ENCODE data around the gene SERINC2.

The SERINC2 gene

DNA sequence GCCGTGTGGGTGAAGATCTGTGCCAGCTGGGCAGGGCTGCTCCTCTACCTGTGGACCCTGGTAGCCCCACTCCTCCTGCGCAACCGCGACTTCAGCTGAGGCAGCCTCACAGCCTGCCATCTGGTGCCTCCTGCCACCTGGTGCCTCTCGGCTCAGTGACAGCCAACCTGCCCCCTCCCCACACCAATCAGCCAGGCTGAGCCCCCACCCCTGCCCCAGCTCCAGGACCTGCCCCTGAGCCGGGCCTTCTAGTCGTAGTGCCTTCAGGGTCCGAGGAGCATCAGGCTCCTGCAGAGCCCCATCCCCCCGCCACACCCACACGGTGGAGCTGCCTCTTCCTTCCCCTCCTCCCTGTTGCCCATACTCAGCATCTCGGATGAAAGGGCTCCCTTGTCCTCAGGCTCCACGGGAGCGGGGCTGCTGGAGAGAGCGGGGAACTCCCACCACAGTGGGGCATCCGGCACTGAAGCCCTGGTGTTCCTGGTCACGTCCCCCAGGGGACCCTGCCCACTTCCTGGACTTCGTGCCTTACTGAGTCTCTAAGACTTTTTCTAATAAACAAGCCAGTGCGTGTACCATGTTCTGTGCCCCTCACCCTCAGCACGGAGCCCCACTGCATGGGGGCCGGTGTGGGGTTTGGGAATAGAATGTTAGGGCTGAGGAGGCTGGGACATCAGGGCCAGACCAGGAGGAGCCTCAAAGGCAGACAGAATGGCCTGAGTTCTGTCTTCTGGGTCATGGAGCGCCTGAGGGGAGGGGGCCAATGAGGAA is 21.3 kb downstream of the SERINC2 start:
- DNase-seq (ENCODE audit: low read depth), result no peak

DNA sequence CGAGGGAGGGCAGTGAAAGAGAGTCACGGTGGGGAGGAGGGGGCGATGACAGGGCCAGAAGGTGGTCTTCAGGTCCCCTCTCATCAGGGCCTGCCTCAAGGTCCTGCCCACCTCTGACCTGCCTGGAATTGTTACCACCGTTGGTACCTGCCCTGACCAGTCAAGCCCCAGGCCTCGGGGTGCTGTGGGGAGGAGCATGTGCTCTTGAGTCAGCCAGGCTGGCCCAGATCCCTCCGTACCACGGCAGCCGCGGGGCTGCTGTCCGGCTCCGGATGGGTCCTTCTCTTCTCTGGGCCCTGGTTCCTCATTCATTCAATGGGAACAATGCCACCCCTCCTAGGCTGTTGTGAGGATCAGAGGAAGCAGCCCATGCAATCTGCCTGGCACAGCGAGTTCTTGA is 22.0 kb downstream of the SERINC2 start:
- DNase-seq (ENCODE audit: low read depth), result no peak

DNA sequence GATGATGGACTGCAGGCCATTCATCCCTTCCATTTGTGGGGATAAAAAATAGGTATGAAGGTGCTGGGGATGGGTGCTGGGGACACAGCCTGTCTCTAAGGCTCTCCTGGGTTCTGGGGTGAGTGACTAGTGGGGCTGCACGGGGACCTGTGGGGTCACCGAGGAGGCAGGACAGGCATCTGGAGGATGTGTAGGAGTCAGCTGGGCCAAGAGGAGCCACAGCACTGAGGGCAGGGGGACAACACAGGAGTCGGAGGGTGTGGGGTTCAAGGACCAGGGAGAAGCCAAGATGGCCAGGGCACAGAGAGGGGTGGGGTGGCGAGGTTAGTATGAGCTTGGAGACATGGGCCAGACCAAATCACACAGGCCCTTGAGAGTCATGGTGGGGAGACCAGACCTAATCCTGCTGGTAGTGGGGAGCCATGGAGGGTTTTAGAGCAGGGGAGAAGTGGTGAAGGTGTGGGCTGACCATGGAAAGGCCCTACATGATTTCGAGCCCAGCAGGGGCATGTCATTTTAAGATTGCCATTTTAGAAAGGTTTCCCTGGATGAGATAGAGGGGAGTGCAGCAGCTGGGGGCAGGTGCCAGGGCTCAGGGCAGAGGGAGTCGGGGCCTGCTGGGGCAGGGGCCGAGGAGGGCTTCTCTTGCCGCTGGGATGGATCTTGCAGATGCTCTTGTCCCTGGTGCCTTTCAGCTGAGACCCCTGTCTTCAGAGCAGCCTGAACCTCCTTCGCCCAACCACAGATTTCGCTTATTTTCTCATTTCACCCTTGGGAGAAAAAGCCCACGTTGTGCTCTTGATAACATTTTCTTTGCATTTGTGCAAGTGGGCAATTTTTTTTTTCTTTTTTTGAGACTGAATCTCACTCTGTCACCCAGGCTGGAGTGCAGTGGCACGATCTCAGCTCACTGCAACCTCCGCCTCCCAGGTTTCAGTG is 22.7 kb downstream of the SERINC2 start:
- DNase-seq (ENCODE audit: low read depth), result no peak

DNA sequence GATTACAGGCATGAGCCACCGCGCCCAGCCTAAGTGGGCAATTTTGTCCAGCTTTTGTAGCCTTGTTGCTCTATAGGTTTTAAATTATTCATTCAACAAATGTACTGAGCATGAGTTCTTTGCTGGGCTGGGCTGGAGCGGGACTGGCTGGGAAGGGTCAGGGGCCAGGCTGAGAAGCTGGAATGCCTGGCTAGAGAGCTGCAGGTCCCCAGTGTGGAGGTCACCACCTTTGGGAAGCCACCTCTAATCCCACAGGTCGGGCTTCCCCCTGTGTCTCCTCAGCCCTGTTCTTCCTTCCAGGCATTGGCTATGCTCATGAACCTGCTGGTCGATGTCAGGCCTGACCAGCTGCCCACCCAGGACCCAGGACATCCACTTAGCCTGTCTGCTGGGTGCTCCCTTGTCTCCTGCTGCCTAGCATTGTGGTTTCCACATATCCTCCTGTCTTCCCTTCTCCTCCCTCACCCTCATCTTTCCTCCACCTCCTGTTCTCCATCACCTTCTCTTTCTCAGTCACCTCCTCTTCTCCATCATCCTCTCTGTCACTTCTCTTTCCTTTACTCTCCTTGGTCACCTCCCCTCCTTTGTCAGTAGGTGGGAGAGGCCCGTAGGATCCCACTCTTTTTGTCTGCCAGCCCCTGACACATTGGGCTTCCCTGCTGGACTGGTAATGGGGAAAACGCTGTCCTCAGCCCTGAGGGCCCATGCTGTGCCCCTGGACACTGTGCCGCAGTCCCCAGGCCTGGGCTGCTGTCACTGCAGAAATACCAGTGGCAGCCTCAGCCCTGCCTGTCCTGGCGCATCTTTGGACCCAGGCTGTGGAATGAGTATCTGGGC is 23.8 kb downstream of the SERINC2 start:
- no peak for DNase-seq (ENCODE audit: low read depth)

DNA sequence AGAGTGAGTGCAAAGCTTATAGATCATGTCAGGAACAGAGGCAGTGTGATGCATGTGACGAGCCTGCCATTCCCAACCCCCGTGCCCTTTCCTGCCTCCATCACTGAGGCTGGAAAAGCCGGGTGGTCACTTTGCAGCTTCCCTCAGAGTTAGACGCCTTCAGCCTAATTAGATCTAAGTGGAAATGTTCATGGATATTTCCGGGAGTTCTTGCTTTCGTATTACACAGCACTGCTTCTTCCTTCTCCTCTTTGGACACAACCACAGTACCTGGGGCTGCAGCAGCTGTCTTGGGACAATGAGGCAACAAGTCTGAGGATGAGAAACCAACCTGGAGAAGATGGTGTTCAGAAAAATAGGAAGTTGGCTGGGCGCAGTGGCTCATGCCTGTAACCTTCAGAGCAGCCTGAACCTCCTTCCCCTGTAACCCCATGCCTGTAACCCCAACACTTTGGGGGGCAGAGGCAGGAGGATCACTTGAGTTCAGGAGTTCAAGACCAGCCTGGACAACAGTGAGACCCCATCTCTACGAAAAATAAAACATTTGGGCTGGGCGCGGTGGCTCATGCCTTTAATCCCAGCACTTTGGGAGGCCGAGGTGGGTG is 24.5 kb downstream of the SERINC2 start:
- no peak for DNase-seq (ENCODE audit: low read depth)

DNA sequence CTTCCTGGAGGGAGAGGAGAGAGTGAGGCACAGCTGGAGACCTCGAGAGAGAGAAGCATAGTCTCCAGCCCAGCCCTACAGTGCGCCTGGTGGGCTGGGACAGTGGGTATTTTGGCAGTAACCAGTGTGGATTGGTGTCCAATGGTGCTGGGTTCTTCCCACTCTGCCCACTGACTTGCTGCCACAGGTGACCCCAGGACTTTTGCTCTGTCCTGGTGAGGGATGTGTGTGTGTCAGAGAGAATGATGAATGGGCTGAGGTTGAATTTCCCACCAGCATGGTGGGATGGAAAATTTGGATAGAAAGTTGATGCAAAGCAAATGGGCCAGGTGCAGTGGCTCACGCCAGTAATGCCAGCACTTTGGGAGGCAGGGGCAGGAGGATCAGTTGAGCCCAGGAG is 26.3 kb downstream of the SERINC2 start:
- DNase-seq (ENCODE audit: low read depth), result no peak

DNA sequence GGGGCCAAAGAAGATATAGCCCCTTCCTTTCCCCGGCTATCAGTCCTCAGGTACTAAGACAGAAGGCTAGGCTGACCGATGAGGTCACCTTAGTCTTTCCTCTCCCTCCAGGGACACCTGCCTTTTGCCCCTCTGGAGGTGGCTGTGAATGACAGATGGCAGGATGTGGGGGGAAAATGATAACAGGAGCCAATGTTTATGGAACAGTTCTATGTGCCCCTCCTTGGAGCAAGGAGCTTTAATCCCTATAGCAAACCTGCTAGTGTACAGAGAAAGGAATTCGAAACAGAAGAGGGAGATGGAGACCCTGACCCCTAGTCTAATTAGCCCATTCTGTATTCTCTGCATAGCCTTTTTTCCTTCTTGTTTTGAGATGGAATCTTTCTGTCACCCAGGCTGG is 28.1 kb downstream of the SERINC2 start:
- no peak for DNase-seq (ENCODE audit: low read depth)

DNA sequence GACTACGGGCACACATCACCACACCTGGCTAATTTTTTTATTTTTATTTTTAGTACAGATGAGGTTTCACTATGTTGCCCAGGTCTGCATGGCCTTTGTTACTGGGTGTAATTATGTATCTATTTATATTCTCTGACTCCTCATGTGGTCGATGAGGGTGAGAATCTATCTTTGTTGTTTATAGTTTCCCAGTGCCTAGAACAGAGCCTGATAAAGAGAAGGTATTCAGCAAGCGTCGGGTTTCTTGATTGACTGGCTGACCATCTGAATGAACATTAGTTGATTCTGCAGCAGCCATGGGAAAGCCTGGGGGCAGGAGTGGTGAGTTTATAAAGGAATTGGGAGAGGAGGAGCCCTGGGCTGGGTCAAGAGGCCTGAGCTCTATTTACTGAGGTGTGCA is 28.5 kb downstream of the SERINC2 start:
- DNase-seq (ENCODE audit: low read depth), result no peak

DNA sequence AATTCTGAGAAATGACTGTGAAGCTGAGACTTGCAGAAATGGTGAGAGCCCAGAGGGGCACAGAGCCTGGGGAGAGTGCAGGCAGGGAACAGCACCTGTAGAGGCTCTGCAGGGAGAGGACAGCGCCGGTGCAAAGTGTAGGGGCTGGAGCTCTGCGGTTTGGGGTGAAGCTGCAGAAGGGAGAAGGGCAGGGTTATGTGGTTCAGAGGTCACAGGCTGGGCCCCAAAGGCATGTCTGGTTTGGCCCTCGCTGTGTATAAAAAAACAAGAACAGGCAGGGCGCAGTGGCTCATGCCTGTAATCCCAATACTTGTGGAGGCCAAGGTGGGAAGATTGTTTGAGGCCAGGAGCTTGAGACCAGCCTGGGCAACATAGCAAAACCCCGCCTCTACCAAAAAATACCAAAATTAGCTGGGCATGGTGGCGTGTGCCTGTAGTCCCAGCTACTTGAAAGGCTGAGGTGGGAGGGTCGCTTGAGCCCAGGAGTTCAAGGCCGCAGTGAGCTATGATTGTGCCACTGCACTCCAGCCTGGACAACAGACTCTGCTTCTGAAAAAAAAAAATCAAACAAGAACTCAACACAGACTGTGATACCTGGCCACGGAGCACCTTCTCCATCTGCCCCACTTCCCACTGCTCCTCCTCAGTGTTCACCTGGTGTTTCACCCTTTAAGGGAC is 29.1 kb downstream of the SERINC2 start:
- DNase-seq (ENCODE audit: low read depth), result no peak

DNA sequence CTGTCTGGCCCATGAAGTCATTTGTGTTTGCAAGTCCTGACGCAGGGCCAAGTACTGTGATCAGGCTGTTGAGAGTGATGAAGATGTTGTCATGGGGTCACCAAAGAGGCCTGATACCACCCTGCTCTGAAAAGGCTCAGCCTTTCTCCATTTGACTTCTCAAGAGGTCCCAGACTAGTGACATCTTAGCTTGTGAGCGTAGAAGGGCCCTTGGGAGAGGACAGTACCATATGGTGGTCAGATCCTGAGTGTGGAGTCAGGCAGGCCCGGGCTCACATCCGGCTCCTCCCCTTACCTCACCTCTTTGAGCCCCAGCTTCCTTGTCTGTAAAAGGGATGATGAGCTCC is 29.6 kb downstream of the SERINC2 start:
- DNase-seq (ENCODE audit: low read depth), result no peak

DNA sequence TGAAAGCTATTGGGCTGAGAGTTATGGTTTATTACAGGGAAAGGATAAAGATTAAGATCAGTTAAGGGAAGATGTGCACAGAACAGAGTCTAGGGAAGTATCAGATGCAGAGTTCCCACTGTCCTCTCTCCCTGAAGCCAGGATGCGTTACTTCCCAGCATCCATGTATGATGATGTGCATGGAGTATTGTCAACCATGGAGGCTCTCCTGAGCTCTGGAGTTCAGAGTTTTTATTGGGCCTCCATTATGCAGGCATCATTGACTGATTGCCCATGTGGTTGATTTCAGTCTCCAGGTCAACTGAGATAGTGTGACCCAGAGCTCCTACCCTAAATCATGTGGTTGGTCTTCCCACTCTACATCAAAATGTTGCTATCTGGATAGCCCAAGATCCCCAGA is 30.7 kb downstream of the SERINC2 start:
- no peak for DNase-seq (ENCODE audit: low read depth)

DNA sequence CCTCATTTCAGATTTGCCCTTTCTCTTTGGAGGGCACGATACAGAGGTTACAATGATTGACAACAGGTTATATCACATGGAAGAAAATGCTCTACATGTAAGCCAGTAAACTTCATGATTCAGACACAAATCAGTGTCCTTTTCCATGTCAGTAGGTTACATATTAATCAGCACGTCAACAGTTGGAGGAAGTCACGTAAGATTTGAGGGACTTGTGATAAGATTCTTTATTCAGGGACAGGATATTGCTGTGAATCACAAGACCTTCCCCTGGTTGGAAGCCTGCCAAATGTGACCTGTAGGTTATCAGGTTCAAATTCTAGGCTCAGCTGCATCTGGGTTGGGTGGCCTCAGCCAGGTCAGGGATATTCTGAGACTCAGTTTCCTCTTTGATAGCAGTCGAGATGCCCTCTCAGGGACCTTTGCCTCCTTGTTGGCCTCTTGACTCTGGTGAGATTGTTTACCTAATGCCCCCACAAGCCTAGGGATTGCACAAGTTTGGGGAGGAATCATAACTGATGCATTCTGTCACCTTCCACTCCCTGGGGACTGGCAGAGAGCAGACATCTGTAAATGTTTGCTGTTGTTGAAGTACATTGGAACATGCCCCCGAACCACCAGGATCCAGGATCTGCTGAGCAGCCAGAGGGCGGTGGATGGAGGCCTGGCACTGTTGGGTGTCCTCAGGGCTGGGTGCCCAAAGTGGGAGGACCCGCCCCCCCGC is 31.9 kb downstream of the SERINC2 start:
- no peak for DNase-seq (ENCODE audit: low read depth)

DNA sequence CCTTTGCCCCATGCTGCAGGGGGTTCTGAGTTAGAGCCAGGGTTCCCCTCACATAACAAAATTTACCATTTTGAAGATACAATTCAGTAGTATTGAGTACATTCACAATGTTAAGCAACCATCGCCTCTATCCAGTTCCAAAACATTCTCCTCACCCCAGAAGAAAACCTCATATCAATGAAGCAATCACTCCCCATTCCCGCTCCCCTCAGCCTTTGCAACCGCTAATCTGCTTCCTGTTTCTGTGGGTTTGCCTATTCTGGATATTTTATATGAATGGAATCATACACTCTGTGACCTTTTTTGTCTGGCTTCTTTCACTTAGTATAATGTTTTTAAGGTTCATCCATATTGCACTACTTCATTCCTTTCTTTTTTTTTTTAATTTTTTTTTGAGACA is 32.9 kb downstream of the SERINC2 start:
- DNase-seq (ENCODE audit: low read depth), result no peak

DNA sequence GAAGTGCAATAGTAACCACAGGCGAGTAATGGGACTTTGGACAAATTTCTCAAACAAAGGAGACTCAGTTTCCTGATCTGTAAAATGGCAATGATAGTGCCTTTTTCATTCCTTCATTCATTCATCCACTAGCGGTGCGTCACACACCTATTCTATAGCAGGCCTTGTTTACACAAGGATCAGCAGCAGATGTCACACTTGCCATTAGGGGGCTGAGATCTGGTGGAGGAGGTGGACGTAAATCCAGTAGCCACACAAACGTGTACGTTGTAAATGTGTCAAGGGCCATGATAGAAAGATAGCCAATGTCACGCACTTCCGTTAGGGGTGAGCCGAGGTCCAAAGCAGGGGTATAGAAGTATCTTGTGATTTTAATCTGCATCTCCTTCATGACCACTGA is 34.2 kb downstream of the SERINC2 start:
- no peak for DNase-seq (ENCODE audit: low read depth)

DNA sequence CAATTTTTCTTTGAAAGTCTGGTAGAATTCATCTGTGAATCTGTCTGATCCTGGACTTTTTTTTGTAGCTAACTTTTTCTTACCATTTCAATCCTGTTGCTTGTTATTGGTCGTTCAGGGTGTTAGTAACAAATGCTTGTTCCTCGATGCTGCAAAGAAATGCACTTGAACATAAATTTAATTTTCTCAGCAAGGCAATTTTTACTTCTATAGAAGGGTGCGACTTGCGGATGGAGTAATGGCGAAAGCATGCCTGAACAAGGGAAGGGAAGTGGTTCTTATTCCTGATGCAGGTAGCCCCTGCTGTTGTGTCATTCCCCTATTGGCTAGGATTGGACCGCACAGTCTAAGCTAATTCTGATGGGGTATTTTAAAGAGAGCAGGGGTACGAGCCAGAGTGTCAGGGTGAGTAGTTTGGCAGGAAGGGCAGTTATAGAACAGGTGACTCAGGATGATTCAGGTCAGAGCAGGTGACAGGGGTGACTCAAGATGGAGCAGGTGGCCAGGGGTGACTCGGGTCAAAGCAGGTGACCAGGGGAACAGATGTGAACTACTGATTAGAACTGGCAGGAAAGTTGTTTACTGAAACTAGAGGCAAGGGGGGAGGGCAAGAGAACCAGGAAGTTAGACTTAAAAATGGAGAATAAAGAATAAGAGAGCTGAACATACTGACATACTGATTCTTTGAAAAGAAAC is 40.5 kb downstream of the SERINC2 start:
- DNase-seq (ENCODE audit: low read depth), result no peak

DNA sequence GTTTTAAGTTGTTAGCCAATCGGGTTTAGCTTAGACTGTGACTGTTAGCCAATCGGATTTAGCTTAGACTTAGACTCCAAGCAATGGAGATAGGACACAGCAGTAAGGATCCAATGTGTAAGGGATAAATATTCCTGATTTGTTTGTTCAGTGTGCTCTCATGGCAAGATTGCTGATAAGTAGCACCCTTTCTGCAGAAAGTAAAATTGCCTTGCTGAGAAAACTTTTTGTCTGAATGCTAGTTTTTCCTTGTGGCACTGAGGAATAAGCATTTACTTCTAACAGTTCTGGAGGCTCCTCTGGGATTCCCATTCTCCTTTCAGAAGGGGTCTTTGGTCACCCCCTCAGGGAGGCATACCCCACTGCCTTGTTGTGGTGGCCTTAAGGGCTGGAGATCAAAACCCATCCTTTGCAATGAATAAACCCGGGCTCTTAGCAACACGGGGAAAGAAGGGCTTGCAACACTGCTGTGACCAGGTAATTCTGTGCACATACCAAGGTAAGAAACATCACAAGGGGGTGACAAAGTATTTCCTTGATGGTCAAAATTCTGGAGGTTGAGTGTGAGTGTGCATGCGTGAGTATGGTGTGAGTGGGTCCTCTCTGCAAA is 45.4 kb downstream of the SERINC2 start:
- DNase-seq (ENCODE audit: low read depth), result no peak

DNA sequence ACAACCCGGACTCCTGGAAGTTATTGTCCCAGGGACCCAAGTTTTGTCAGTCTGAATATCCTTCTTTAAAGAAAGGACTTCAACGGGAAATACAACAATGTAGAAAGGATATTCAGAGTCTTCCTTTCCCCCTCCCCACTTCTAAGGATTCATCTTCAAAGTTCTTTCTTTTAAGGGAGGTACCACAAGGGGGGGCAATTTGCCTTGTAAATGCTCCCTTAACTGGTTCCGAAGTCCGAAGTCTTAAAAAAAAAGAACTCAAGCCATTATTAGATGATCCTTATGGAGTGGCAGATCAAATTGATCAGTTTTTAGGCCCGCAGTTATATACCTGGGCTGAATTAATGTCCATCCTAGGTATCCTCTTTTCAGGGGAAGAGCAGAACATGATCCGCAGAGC is 47.0 kb downstream of the SERINC2 start:
- no peak for DNase-seq (ENCODE audit: low read depth)

DNA sequence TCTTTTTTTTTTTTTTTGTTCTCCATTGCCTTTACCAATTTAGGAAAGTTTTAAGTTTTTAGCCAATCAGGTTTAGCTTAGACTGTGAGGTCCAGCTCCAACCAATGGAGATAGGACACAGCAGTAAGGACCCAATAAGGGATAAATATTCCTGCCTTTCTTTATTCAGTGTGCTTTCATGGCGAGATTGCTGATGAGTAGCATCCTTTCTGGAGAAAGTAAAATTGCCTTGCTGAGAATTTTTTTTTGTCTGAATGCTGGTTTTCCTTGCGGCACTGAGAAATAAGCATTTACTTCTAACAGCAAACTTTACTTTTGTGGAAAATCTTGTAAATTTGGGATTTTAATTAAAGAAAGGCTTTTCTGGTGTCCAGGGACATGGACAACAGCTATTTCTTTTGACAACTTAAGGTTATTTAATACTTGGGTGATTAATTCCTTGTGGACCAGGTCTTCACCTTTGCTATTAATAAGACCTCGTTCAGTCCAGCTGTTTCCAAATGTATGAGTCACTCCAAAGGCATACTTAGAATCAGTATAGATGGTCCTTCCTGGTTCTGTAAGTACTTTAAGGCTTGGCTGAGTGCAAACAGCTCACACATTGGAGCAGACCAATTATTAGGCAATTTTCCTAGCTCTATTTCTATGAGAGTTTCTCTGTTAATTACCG is 54.1 kb downstream of the SERINC2 start:
- DNase-seq (ENCODE audit: low read depth), result no peak

DNA sequence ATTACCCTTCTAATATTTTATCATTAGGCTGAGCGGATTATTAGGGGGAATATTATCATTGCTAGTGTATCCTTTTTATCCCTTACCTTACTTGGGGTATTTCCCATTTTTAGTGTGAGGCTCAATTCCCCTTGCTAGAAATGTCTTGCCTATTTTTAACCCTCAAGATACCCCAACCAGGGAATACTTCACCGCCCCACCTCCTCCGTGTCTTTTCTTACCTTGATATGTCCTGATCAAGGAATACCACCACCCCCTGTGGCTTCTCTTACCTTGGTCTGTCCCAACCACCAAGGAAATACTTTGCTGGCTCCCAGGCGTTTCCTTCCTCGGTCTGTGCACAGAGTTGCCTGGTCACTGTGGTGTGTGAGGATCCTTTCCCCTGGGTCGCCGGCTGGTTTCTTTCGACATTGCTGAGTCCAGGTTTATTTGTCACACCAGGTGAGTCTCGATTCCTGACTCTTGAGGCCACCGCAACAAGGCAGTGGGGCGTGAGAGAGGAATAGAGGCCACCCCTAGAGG is 57.8 kb downstream of the SERINC2 start:
- no peak for DNase-seq (ENCODE audit: low read depth)

Data from stimulated activated CD8-positive, alpha-beta memory T cell treated with anti-CD3 and anti-CD28 coated beads, Interleukin-12 subunit alpha, Interleukin-12 subunit beta, amount 100 ng/mL, for 1 hour (primary cell).